Mesenchymal stem cell (in vitro differentiated cells and primary cell): ENCODE data around the gene ZNF407.
A peak's percentile ranks its signal among the peaks of the same experiment; 100 is the strongest.

Source experiments
- DNase-seq: peaks from one replicate; pipeline ENCODE4 v3.0.0-alpha.2; 2013
- H2AFZ ChIP-seq: one replicate; pipeline ENCODE4 v1.6.1; 2013; ENCODE audit warnings: low read depth, mild to moderate bottlenecking, control low read depth, inconsistent platforms, low read length, moderate library complexity
- H2AK5ac ChIP-seq: 2 replicates; pipeline ENCODE4 v1.6.1; 2013; ENCODE audit warnings: low read length, moderate library complexity, mild to moderate bottlenecking, inconsistent platforms; ENCODE audit not compliant: severe bottlenecking
- H2BK120ac ChIP-seq: one replicate; pipeline ENCODE4 v1.6.1; 2013; ENCODE audit warnings: low read depth, mild to moderate bottlenecking, inconsistent platforms, low read length, moderate library complexity
- H2BK12ac ChIP-seq, 2 experiments: one replicate each; pipeline ENCODE4 v1.6.1; 2013; ENCODE audit warnings: inconsistent platforms in 2 of 2, low read length in 2 of 2, mild to moderate bottlenecking in 2 of 2, moderate library complexity in 2 of 2, control low read depth in 1 of 2
- H2BK15ac ChIP-seq: one replicate; pipeline ENCODE4 v1.6.1; 2013; ENCODE audit warnings: mild to moderate bottlenecking, low read depth, inconsistent platforms; ENCODE audit not compliant: poor library complexity, severe bottlenecking
- H2BK5ac ChIP-seq: 2 replicates; pipeline ENCODE4 v1.6.1; 2013; ENCODE audit warnings: low read depth, mild to moderate bottlenecking, low read length, control low read depth, inconsistent platforms; ENCODE audit not compliant: poor library complexity, severe bottlenecking
- H3K14ac ChIP-seq, 2 experiments: one replicate each; pipeline ENCODE4 v1.6.1; 2013; ENCODE audit warnings: inconsistent platforms in 2 of 2, low read length in 2 of 2, control low read depth in 1 of 2, mild to moderate bottlenecking in 1 of 2, moderate library complexity in 1 of 2
- H3K18ac ChIP-seq, 2 experiments: one replicate each; pipeline ENCODE4 v1.6.1; 2013; ENCODE audit warnings: inconsistent platforms in 2 of 2, low read length in 2 of 2, control low read depth in 1 of 2, low read depth in 1 of 2, mild to moderate bottlenecking in 1 of 2
- H3K23ac ChIP-seq, 2 experiments: one replicate each; pipeline ENCODE4 v1.6.1; 2013; ENCODE audit warnings: inconsistent platforms in 2 of 2, low read length in 2 of 2, mild to moderate bottlenecking in 2 of 2, moderate library complexity in 2 of 2, control low read depth in 1 of 2
- H3K27ac ChIP-seq: 2 replicates; pipeline ENCODE4 v1.5.1; 2013; ENCODE audit warnings: mild to moderate bottlenecking, moderate library complexity, low read length, control low read depth, inconsistent platforms; ENCODE audit not compliant: poor library complexity, severe bottlenecking
- H3K27me3 ChIP-seq, 2 experiments: 2 replicates each; pipeline versions ENCODE4 v1.6.1 to v1.7.0; 2013; ENCODE audit warnings: low read length in 2 of 2, mild to moderate bottlenecking in 2 of 2, moderate library complexity in 2 of 2, control low read depth in 1 of 2, inconsistent platforms in 1 of 2; ENCODE audit not compliant: control insufficient read depth in 1 of 2, insufficient read depth in 1 of 2
- H3K36me3 ChIP-seq, 2 experiments: 2 replicates each; pipeline versions ENCODE4 v1.6.1 to v1.7.0; 2013; ENCODE audit warnings: low read length in 2 of 2, control low read depth in 1 of 2, inconsistent platforms in 1 of 2, low read depth in 1 of 2, mild to moderate bottlenecking in 1 of 2; ENCODE audit not compliant: insufficient read depth in 2 of 2, control insufficient read depth in 1 of 2
- H3K4ac ChIP-seq, 2 experiments: one replicate each; pipeline ENCODE4 v1.6.1; 2013; ENCODE audit warnings: inconsistent platforms in 2 of 2, low read length in 2 of 2, mild to moderate bottlenecking in 2 of 2, moderate library complexity in 2 of 2, control low read depth in 1 of 2, low read depth in 1 of 2
- H3K4me1 ChIP-seq: 2 replicates; pipeline ENCODE4 v1.6.1; 2013; ENCODE audit warnings: low read depth, low read length, control low read depth; ENCODE audit not compliant: control insufficient read depth, insufficient read depth
- H3K4me2 ChIP-seq: 2 replicates; pipeline ENCODE4 v1.6.1; 2013; ENCODE audit warnings: low read length, mild to moderate bottlenecking, inconsistent platforms; ENCODE audit not compliant: poor library complexity, severe bottlenecking
- H3K4me3 ChIP-seq, 2 experiments: 2 replicates each; pipeline versions ENCODE4 v1.5.1 to v1.7.0; 2013; ENCODE audit warnings: low read length in 2 of 2, mild to moderate bottlenecking in 2 of 2, control low read depth in 1 of 2, low read depth in 1 of 2; ENCODE audit not compliant: insufficient read depth in 1 of 2
- H3K79me1 ChIP-seq: replicated peaks from 2 replicates; pipeline ENCODE4 v1.6.1; 2013; ENCODE audit warnings: mild to moderate bottlenecking, control low read depth, low read length, inconsistent platforms; ENCODE audit not compliant: poor library complexity, severe bottlenecking
- H3K9ac ChIP-seq: 2 replicates; pipeline ENCODE4 v1.7.0; 2013; ENCODE audit warnings: mild to moderate bottlenecking, low read length, moderate library complexity
- H3K9me3 ChIP-seq: 2 replicates; pipeline ENCODE4 v1.7.0; 2013; ENCODE audit warnings: mild to moderate bottlenecking, low read length; ENCODE audit not compliant: control insufficient read depth
- H4K8ac ChIP-seq: one replicate; pipeline ENCODE4 v1.6.1; 2013; ENCODE audit warnings: inconsistent platforms, mild to moderate bottlenecking, low read length, moderate library complexity
- H4K91ac ChIP-seq: one replicate; pipeline ENCODE4 v1.6.1; 2013; ENCODE audit warnings: mild to moderate bottlenecking, low read length, inconsistent platforms
- WGBS: methylation state at CpG from one replicate; pipeline ENCODE4 v1.1.7; 2013; ENCODE audit warnings: mixed read lengths; 5-methylcytosine and 5-hydroxymethylcytosine counted together

ZNF407 gene

DNA sequence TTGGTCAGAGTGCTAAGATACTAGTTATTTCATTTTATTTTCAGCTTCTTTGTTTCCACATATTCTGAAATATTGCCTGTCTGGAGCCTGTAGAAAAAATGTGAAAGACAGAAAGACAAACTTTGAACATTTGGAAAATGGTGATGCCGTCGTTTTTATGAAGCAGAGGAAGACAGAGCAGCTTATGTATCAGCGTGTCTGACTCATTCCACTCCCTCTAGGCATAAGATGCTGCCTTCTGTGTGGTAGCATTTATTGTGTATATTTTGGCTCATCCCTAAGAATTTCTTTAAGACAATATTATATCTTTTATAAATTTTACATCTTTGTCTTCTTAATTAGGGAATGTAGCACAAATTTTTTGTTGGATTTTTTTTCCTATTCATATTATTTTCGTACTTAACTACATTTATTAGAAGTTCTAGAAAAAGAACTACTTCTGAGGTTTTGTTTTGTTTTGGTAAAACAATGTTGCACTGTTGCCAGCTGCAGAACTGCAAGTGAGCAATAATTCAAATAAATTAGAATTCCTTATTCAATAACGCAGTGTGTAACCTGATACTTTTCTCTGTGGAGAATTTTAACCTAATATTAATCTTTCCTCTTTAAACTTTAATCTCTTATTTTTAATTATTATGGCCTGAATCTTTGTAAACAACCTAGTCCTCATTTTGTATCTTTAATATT is 300.4 kb downstream of the ZNF407 start:
- Histone ChIP-seq H2BK120ac (no peak overlapping the region), H3K23ac (no peak overlapping the region), H4K8ac (no peak overlapping the region), H3K27me3 (no peaks in the 10 kb centered on the region), H3K4me3 (peak overlapping the region in 1 of 2 experiments; percentile 20), H2AFZ (no peak overlapping the region), H3K36me3 (no peaks in the 10 kb centered on the region), H3K27ac (peak overlapping the region; percentile 16), H4K91ac (no peak overlapping the region), H3K4me1 (peaks cover 10% of the 10 kb centered on the region), H3K9ac (peak overlapping the region; percentile 72), H3K14ac (no peak overlapping the region), H2BK15ac (no peak overlapping the region), H3K4me2 (no peak overlapping the region), H2AK5ac (no peak overlapping the region), H3K4ac (no peak overlapping the region), H3K9me3 (no peaks in the 10 kb centered on the region), H3K18ac (no peak overlapping the region), H2BK12ac (no peak overlapping the region), H2BK5ac (no peak overlapping the region), H3K79me1 (peaks cover 2% of the 10 kb centered on the region)
- WGBS, result 28% methylated on average over 2 of the region's 5 CpGs
- DNase-seq, result peak; percentile 40

DNA sequence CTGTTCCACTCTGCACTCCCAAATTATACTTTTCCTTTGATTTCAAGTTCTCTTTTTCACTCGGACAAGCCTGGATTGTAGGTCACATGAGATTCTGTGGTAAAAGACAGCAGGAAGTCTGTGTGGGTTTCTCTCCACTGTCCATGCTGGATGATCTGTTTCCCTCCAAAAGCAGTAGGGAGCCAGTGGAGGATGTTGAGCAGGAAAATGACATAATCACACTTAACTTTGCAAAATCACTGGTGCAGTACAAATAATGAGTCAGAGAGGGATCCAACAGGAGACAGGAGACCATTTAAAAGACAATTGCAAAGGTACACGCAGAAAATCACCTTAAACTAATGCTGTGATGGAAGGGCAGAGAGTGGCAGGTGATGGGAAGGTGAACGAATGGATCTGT is 301.3 kb downstream of the ZNF407 start:
- H3K36me3 ChIP-seq, result no peaks in the 10 kb centered on the region
- peak overlapping the region; percentile 75 for H3K27ac ChIP-seq
- no peak overlapping the region for H2BK5ac ChIP-seq
- H4K8ac ChIP-seq, result no peak overlapping the region
- no peak overlapping the region for H2AFZ ChIP-seq
- H3K9ac ChIP-seq, result peak overlapping the region; percentile 0
- no peak overlapping the region for H2AK5ac ChIP-seq
- H4K91ac ChIP-seq, result peak overlapping the region; percentile 57
- no peak overlapping the region for H2BK120ac ChIP-seq
- no peak overlapping the region for H3K4me2 ChIP-seq
- peaks cover 2% of the 10 kb centered on the region for H3K79me1 ChIP-seq
- peak overlapping the region in 1 of 2 experiments; percentile 21 for H2BK12ac ChIP-seq
- peak overlapping the region in 1 of 2 experiments; percentile 79 for H3K18ac ChIP-seq
- H3K14ac ChIP-seq, result peak overlapping the region in 1 of 2 experiments; percentile 35
- H3K9me3 ChIP-seq, result no peaks in the 10 kb centered on the region
- H3K4me3 ChIP-seq, result no peak overlapping the region
- no peaks in the 10 kb centered on the region for H3K27me3 ChIP-seq
- H2BK15ac ChIP-seq, result no peak overlapping the region
- H3K23ac ChIP-seq, result no peak overlapping the region
- peak; percentile 22 for DNase-seq
- peaks cover 10% of the 10 kb centered on the region for H3K4me1 ChIP-seq
- no peak overlapping the region for H3K4ac ChIP-seq
- WGBS, result 79% methylated on average over 3 of the region's 3 CpGs

DNA sequence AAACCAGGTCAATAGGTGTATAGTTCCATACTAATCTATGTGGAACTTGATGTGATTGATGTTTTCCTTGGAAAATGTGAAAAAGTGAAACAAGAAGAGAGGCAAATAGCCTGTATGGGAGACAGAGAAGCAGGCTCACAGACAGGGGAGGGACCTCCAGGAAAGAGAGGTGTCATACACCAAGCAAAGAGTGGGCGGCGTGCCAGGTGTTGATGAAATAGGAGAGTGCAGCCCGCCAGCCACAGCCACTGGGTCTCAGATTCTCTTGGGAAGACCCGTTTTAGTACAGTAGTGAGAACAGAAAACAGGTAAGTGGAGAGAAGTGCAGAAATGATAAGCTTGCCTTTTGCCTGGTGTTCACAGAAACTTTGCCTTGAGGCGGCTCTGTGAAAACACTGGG is 301.9 kb downstream of the ZNF407 start:
- H3K4me1 ChIP-seq, result peaks cover 10% of the 10 kb centered on the region
- no peak overlapping the region for H3K23ac ChIP-seq
- no peak overlapping the region for H3K4me2 ChIP-seq
- H2AFZ ChIP-seq, result no peak overlapping the region
- H3K4me3 ChIP-seq, result no peak overlapping the region
- no peak overlapping the region for H3K18ac ChIP-seq
- H3K9me3 ChIP-seq, result no peaks in the 10 kb centered on the region
- DNase-seq, result no peak
- no peak overlapping the region for H3K9ac ChIP-seq
- H3K79me1 ChIP-seq, result peaks cover 2% of the 10 kb centered on the region
- H4K8ac ChIP-seq, result peak overlapping the region; percentile 64
- H3K27me3 ChIP-seq, result no peaks in the 10 kb centered on the region
- peak overlapping the region in 1 of 2 experiments; percentile 13 for H3K4ac ChIP-seq
- H2BK5ac ChIP-seq, result no peak overlapping the region
- no peak overlapping the region for H2BK15ac ChIP-seq
- H2BK120ac ChIP-seq, result no peak overlapping the region
- H2AK5ac ChIP-seq, result peak overlapping the region; percentile 91
- no peak overlapping the region for H2BK12ac ChIP-seq
- 98% methylated on average over 5 of the region's 5 CpGs for WGBS
- no peaks in the 10 kb centered on the region for H3K36me3 ChIP-seq
- peak overlapping the region; percentile 75 for H3K27ac ChIP-seq
- peak overlapping the region; percentile 39 for H4K91ac ChIP-seq
- H3K14ac ChIP-seq, result no peak overlapping the region

DNA sequence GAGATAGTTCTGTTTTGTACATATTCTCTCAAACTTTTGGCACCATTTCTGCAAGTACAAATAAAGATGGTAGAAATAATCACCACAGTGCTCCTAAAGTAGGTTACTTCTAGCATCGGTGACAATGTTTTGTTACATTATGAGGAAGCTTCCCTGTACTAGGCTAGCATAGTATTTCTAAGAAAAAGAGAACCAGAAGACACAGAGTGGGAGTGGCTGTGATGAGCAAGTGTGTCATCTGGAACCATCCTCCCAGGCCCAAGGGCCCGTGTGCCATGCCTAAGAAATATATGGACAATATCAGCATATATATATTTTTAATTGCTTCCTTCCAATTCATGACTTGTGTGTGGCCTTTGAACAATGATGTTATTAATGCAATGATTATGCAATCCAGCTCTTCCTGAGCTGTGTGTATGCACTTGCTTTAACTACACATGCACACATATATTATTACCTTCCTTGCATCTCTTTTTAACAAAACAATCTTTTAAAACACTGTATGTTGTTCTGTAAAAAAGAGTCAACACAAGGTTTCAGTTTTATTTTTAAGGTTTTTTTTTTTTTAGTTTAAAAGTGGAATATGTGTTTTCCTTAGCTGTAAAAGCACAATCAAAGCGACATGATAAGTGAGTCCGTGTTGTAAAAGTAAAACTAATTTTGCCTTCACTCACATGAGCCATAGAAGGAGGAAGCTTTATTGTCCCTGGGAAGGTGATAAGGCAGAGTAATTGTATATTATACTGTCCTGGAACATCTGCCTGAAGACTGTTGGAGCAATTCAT is 303.9 kb downstream of the ZNF407 start:
- Histone ChIP-seq H3K9ac (no peak overlapping the region), H4K8ac (no peak overlapping the region), H3K4me3 (no peak overlapping the region), H2AFZ (no peak overlapping the region), H2BK120ac (no peak overlapping the region), H3K79me1 (peaks cover 2% of the 10 kb centered on the region), H3K27me3 (no peaks in the 10 kb centered on the region), H3K4me1 (peaks cover 9% of the 10 kb centered on the region), H3K9me3 (no peaks in the 10 kb centered on the region), H2BK15ac (no peak overlapping the region), H2BK12ac (no peak overlapping the region), H2AK5ac (no peak overlapping the region), H3K4me2 (no peak overlapping the region), H3K14ac (no peak overlapping the region), H3K36me3 (peaks cover 2 to 3% of the 10 kb centered on the region in 2 experiments), H4K91ac (no peak overlapping the region), H3K23ac (no peak overlapping the region), H3K18ac (no peak overlapping the region), H3K27ac (no peak overlapping the region), H3K4ac (no peak overlapping the region), H2BK5ac (no peak overlapping the region)
- 100% methylated on average over 3 of the region's 4 CpGs for WGBS
- no peak for DNase-seq
